Motor neuron (in vitro differentiated cells): ENCODE measurements around the gene PTPRE. TPM values are rescaled to one million over a fixed set of nuclear protein-coding genes. Genes with fewer than 3 reads are reported as not detected.

Experiments used
- ATAC-seq, 8 experiments: fragments of 200-7000 bp; cut with Tn5 transposase; replicated peaks in 6 of 8; 2 replicates each; pipeline ENCODE4 v1.8.0; 2021; ENCODE audit warnings: mild to moderate bottlenecking in 8 of 8, moderate library complexity in 8 of 8
- H3K27ac ChIP-seq, 2 donors: fragments of 250-450 bp; sonication (Bioruptor Pico); 2 replicates each; pipeline ENCODE4 v1.9.0; 2021; ENCODE audit warnings: antibody characterized with exemption in 2 of 2, mild to moderate bottlenecking in 2 of 2, moderate library complexity in 1 of 2
- H3K4me1 ChIP-seq, 2 donors: fragments of 250-450 bp; sonication (Bioruptor Pico); replicated peaks in 1 of 2; 2 replicates each; pipeline ENCODE4 v1.6.1; 2021; ENCODE audit warnings: antibody characterized with exemption in 2 of 2, mild to moderate bottlenecking in 2 of 2, moderate library complexity in 1 of 2
- H3K4me3 ChIP-seq, 5 donors: fragments of 250-450 bp; sonication (Bioruptor Pico); 2 replicates each; pipeline ENCODE4 v1.9.0; 2021; ENCODE audit warnings: antibody characterized with exemption in 5 of 5, mild to moderate bottlenecking in 5 of 5, moderate library complexity in 4 of 5
- WGBS, 10 experiments: fragments of 450-650 bp; shearing (Covaris generic); methylation state at CpG; one replicate each; pipeline ENCODE4 v1.0.0; 2022; 5-methylcytosine and 5-hydroxymethylcytosine counted together
- in situ Hi-C, 9 experiments: fragments of 400-800 bp; cut with MboI; loops; one replicate each; pipeline ENCODE4 v1.15.0; 2021; ENCODE audit warnings: low sequenced_read_pairs in 9 of 9, low pct_unique_long_range_greater_than_20kb in 2 of 9; ENCODE audit not compliant: unreplicated experiment in 9 of 9
- total RNA-seq, 8 experiments: library from RNA; unstranded; fragments of 300-600 nt; gene quantifications; 2 replicates each; pipeline versions ENCODE4 v1.2.3 to v1.2.4, GENCODE V29; 2022

The PTPRE gene
- total RNA-seq, 8 experiments from 2014 or later = 0.09 to 17.6 (median 3.9) TPM

DNA sequence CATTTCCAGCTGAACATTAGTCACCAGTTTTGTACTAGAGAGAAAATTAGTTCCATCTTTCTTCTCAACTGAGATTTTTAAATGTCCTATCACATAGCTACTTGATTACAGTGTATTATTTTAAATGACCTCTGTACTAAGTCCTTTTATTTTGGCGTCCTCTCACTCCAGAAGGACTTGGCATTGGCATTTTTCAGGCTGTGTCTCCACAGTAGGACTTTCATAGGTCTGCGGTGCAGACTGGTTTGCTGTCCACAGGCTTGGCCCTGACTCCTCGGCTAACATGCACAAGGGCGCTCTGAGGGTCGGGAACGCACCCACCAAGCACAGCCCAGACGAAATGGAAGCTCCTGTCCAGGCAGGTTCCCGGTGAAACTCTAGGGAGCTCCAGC lies 6.5 kb downstream of the PTPRE start:
- in situ Hi-C loops = loop anchor here in 4 of 9 experiments (5.0 to 25.0 kb wide), 2 partner anchors 99 to 104 kb away; no protein-coding TSS in a partner anchor
- WGBS, 10 experiments = 8 to 100% (median 91%) methylated on average over 1 to 8 of the region's 8 CpGs; no CpG with 5 or more reads in 2 of the 10 experiments

DNA sequence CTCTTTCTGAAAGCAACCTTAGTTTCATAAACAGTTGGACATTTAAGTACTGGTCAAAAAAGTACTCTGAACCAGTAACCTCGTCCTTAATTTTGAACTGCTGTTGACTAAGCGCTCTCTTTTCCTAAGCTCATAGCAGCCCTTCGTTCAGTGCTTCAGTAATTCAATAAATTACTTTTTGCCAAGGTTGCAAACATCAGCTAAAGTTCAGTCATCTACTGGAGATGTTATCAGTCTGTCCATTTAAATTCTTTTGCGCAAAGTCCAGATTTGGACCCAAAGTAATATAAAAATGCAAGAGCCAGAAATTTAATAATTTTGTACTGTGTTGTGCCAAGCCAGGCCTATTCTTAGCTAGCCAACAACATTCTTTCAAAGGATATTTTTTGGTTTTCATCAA lies 8.4 kb downstream of the PTPRE start:
- in situ Hi-C loops = loop anchor here in 3 of 9 experiments (25.0 kb wide), 1 partner anchor 97 kb away; no protein-coding TSS in a partner anchor
- no peak for ATAC-seq
- peaks cover 11 to 15% of the 10 kb centered on the region in 2 donors for H3K4me1 ChIP-seq
- no peak overlapping the region for H3K27ac ChIP-seq
- 55 to 100% (median 85%) methylated on average over 2 to 4 of the region's 4 CpGs for WGBS, 10 experiments
- no peak overlapping the region for H3K4me3 ChIP-seq

More for the DNA sequence above, 6.5 kb downstream of the PTPRE start:
- Histone ChIP-seq H3K27ac (no peak overlapping the region), H3K4me1 (peaks cover 5 to 13% of the 10 kb centered on the region in 2 donors), H3K4me3 (no peak overlapping the region)
- ATAC-seq = no peak

DNA sequence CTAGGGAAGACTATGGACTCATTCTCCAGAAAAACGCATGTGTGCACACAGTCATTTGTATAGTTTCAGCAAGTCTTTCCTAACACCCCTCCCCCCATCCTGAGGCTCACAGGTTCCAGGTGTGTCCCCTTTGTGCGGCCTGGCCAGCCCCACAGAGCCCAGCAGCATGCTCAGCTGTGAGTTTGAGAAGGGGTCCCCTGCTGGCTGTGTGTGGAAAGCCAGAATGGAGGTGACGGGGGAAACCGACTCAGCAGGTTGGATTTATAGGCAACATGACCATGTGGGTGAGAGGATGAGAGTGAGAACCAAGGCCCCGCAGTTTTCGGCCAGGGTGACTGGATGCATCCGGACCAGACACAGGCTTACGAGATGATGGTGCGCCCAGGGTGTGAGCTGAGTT lies 9.9 kb downstream of the PTPRE start:
- Histone ChIP-seq H3K4me1 (peaks cover 11 to 12% of the 10 kb centered on the region in 2 donors), H3K4me3 (no peak overlapping the region), H3K27ac (no peak overlapping the region)
- 50 to 100% (median 68%) methylated on average over 1 to 5 of the region's 9 CpGs; no CpG with 5 or more reads in 4 of the 10 experiments for WGBS, 10 experiments
- ATAC-seq = no peak
- in situ Hi-C loops = loop anchor here in 3 of 9 experiments (25.0 kb wide), 1 partner anchor 95 kb away; no protein-coding TSS in a partner anchor

- Histone ChIP-seq H3K27ac (no peak overlapping the region), H3K4me1 (peaks cover 11 to 12% of the 10 kb centered on the region in 2 donors), H3K4me3 (no peak overlapping the region)
- WGBS, 10 experiments = 80 to 100% (median 97%) methylated on average over 1 to 5 of the region's 5 CpGs; no CpG with 5 or more reads in 2 of the 10 experiments
- in situ Hi-C loops = loop anchor here in 3 of 9 experiments (25.0 kb wide), 1 partner anchor 94 kb away; no protein-coding TSS in a partner anchor
- ATAC-seq = no peak
Measured at GRCh38 chr10:127918572-127918971, 11.7 kb downstream of the PTPRE start.

- peak; percentile 24 to 89 (median 82) for ATAC-seq
- 0 to 74% (median 62%) methylated on average over 4 to 9 of the region's 12 CpGs; no CpG with 5 or more reads in 2 of the 10 experiments for WGBS, 10 experiments
- H3K4me3 ChIP-seq = no peak overlapping the region
- in situ Hi-C loops = loop anchor here in 3 of 9 experiments (25.0 kb wide), 1 partner anchor 93 kb away; no protein-coding TSS in a partner anchor
- H3K4me1 ChIP-seq = peaks cover 11 to 12% of the 10 kb centered on the region in 2 donors
- H3K27ac ChIP-seq = no peak overlapping the region
Measured at GRCh38 chr10:127919418-127920271, 12.7 kb downstream of the PTPRE start.

DNA sequence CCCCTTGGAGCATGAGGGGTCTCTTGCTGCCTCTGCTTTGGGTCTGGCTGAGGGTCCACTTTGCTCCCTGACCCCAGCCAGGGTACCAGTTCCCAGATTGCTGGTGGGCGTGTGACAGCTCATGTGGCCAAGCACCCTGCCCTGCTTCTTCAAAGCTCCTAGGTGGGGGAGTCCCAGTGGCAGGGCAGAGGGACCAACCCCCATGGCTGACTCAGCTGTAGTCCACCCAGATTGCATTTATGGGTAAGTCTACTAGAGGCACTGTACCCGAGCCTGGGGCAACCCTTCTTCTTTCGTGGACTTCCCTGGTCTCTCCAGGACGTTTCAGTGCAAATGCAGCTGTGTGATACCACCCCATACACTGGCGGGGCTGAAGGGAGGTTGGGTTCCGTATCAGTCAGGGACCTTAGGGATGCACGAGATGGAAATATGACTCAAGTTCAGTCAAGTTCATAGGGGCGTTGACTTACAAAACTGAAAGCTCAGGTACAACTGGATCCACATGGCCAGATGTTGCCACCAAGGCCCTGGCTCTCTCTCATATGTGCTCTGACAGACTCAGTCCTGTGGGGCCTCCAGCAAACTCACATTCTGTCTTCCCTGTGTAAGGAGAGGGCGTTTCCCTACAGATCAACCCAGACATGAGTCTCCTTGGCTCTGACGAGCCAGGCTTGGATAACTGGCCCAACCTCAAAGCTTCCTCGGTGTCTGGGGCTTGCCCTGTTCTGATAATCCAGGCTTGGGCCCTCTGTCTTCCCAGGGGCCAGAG lies 13.6 kb downstream of the PTPRE start:
- in situ Hi-C loops = loop anchor here in 3 of 9 experiments (25.0 kb wide), 1 partner anchor 92 kb away; no protein-coding TSS in a partner anchor
- WGBS, 10 experiments = 0 to 75% (median 63%) methylated on average over 1 to 7 of the region's 11 CpGs; no CpG with 5 or more reads in 3 of the 10 experiments
- ATAC-seq = peak in 2 of 8 experiments; percentile 29 to 74
- H3K4me3 ChIP-seq = no peak overlapping the region
- no peak overlapping the region for H3K27ac ChIP-seq
- peaks cover 11 to 12% of the 10 kb centered on the region in 2 donors for H3K4me1 ChIP-seq

DNA sequence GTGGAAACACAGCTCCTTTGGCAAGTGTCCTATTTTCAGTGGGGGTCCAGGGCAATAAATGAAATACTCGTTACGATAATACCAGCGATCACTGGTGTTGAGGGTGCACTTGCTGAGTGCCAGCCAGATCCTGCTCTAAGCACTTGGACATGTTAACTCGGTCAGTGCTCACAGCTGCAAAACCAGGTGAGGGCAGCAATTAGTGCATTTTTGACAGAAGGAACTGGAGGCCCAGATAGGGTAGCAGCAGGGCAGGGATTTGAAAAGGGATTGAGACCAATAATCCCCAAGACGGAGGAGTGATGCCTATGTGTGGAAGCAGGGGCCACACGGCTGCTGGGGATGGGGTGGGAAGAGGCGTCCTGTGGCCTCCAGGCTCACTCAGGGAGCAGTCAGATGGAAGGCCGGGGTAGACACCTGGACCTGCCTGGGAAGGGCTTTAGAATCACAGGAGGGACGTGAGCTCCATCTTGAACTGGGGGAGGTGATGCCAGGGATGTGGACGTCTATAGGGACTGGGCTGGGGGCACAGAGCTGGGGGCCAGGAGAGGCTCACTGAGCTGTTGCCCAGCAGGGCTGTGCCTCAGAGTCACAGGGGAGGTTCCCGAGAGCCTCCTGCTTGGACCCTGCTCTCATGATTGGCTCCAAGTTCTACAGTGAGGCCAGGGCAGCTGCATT lies 14.3 kb downstream of the PTPRE start:
- 79 to 92% (median 83%) methylated on average over 1 to 4 of the region's 11 CpGs; no CpG with 5 or more reads in 6 of the 10 experiments for WGBS, 10 experiments
- Histone ChIP-seq H3K27ac (no peak overlapping the region), H3K4me1 (peaks cover 11 to 12% of the 10 kb centered on the region in 2 donors), H3K4me3 (no peak overlapping the region)
- no peak for ATAC-seq
- in situ Hi-C loops = loop anchor here in 3 of 9 experiments (25.0 kb wide), 1 partner anchor 91 kb away; no protein-coding TSS in a partner anchor

DNA sequence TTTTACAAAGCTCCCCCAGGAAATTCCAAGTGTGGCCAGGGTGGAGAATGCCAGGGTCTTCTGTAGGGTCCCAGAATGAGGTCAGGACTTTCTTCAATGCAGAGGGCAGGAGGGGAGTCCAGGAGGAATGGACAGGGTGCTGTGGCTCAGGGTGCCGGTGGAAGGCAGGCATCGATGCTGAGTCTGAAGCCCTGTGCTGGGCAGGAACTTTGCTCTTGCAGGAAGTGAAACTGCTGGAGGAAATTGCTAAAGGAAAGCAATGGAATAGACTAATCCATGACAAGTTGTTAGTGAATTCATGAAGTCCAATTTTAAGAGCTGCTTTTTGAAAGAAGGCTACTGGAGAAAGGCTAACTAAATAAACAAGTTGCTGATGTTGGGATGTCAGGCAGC lies 14.8 kb downstream of the PTPRE start:
- H3K4me3 ChIP-seq = no peak overlapping the region
- no peak for ATAC-seq
- WGBS, 10 experiments = 93 to 100% (median 100%) methylated on average over 1 to 2 of the region's 2 CpGs; no CpG with 5 or more reads in 6 of the 10 experiments
- in situ Hi-C loops = loop anchor here in 3 of 9 experiments (25.0 kb wide), 1 partner anchor 91 kb away; no protein-coding TSS in a partner anchor
- peaks cover 11 to 12% of the 10 kb centered on the region in 2 donors for H3K4me1 ChIP-seq
- H3K27ac ChIP-seq = no peak overlapping the region

DNA sequence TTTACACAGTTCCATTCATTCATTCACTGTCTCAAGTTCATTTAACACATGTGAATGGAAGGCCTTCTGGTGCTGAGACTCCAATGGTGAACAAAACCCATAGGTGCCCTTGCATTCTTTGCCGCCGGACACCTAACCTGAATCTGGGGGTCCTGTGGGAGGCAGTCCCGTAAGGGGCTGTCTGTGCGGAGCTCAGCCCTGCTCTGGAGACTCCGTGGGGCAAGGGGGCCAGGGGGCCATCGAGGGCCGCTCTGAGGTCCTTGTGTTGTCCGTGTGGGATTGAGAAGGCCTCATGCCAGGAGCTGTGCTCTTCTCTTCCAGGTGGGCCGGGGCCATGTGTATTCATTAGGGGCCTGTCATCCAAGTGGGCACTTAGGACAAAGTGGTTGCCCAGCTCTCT lies 15.3 kb downstream of the PTPRE start:
- 20 to 100% (median 89%) methylated on average over 1 to 5 of the region's 9 CpGs; no CpG with 5 or more reads in 4 of the 10 experiments for WGBS, 10 experiments
- H3K4me3 ChIP-seq = no peak overlapping the region
- peaks cover 11 to 12% of the 10 kb centered on the region in 2 donors for H3K4me1 ChIP-seq
- no peak overlapping the region for H3K27ac ChIP-seq
- ATAC-seq = no peak
- in situ Hi-C loops = loop anchor here in 3 of 9 experiments (25.0 kb wide), 1 partner anchor 90 kb away; no protein-coding TSS in a partner anchor

DNA sequence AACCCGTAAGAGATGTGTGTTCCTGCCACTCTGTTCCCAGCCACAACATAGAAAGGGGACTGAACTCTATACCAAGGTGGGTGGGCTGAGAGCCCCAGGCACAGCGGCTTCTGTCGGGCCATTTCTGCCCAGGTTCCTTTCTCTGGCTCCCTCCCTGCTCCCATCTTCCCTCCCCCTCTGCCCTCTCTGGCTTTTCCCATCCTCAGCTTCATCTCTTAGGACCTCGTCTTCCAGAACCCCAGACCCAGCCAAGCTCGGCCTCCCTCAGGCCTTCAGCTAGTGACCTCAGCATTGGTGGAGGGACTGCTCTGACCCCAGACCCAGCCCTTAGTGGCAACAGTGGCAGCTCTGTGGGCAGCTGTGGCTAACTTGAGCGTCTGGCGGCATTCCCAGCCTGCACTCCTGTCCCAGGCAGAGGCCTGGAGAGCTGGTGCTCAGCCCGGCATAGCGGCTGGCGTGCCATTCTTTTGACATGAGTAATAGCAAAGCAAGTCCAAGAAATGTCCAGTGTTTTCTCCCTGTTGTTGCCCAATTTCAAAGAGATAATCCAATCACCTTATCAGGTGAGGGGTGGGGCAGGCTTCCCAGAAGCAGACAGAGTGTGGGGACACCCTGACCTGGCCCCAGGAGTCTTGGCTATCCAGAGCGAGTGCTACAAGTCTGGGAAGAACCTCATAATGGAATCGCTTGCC lies 15.9 kb downstream of the PTPRE start:
- Histone ChIP-seq H3K27ac (no peak overlapping the region), H3K4me1 (peaks cover 11 to 12% of the 10 kb centered on the region in 2 donors), H3K4me3 (no peak overlapping the region)
- ATAC-seq = no peak
- 33 to 100% (median 80%) methylated on average over 1 to 9 of the region's 12 CpGs; no CpG with 5 or more reads in 1 of the 10 experiments for WGBS, 10 experiments
- in situ Hi-C loops = loop anchor here in 3 of 9 experiments (25.0 kb wide), 1 partner anchor 89 kb away; no protein-coding TSS in a partner anchor

DNA sequence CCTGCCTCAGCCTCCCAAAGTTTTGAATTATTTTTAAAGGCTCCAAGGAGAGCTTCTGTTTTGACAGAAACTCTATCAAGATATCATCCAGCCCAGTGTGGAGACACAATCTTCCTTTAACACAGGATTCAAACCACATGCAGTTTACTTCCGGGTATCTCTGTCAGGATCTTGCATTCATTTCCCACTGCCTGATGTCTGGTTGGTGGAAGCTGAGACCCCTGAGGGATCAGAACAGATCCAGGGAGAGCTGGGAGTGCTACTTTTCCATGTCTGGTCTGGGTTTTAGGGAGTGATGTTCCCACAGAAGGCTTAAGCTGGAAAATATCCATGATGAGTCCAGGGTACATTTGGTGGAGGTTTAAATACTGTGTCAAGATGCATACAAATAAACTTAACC lies 16.7 kb downstream of the PTPRE start:
- Histone ChIP-seq H3K4me1 (peaks cover 11 to 19% of the 10 kb centered on the region in 2 donors), H3K4me3 (no peak overlapping the region), H3K27ac (no peak overlapping the region)
- no peak for ATAC-seq
- in situ Hi-C loops = loop anchor here in 3 of 9 experiments (25.0 kb wide), 1 partner anchor 89 kb away; no protein-coding TSS in a partner anchor
- WGBS, 10 experiments = 0 to 60% (median 34%) methylated on average over 1 of the region's 1 CpG; no CpG with 5 or more reads in 6 of the 10 experiments
